Lower lobe of right lung (tissue), 2 donors: ENCODE measurements around the gene NDUFS1. TPM values are rescaled to one million over a fixed set of nuclear protein-coding genes. Genes with fewer than 3 reads are reported as not detected.

ENCODE experiments used
- ATAC-seq, 2 donors: fragments of 200-7000 bp; cut with Tn5 transposase; one replicate each; pipeline ENCODE4 v1.9.1; 2020 to 2022; ENCODE audit warnings: mild to moderate bottlenecking in 2 of 2, moderate library complexity in 2 of 2
- DNase-seq: peaks from one replicate; pipeline ENCODE4 v3.0.0-alpha.2; 2020
- H3K27ac ChIP-seq: fragments of 200-600 bp; one replicate; pipeline ENCODE4 v1.8.0; 2022
- H3K27me3 ChIP-seq: fragments of 200-600 bp; one replicate; pipeline ENCODE4 v1.8.0; 2022; ENCODE audit warnings: low read depth
- H3K36me3 ChIP-seq: fragments of 200-600 bp; one replicate; pipeline ENCODE4 v1.8.0; 2022; ENCODE audit warnings: mild to moderate bottlenecking
- H3K4me1 ChIP-seq: fragments of 200-600 bp; one replicate; pipeline ENCODE4 v1.8.0; 2022
- H3K4me3 ChIP-seq: fragments of 200-600 bp; one replicate; pipeline ENCODE4 v1.8.0; 2022; ENCODE audit warnings: mild to moderate bottlenecking
- H3K9me3 ChIP-seq: fragments of 200-600 bp; one replicate; pipeline ENCODE4 v1.8.0; 2022
- CTCF ChIP-seq: fragments of 200-600 bp; IDR thresholded peaks from one replicate; pipeline ENCODE4 v1.8.0; 2022; ENCODE audit warnings: antibody characterized with exemption, mild to moderate bottlenecking
- intact Hi-C: fragments of 100-400 bp; cut with DNase I; formaldehyde crosslinking; loops from one replicate; pipeline ENCODE4 v1.11.0; 2022
- total RNA-seq: library from RNA; stranded (reverse); fragmentation: NEBNext Ultra II Directional; extraction: Animal tissue kit (Norgen Biotek cat#: 25700); gene quantifications from one replicate; pipeline ENCODE4 v1.2.1, GENCODE V29; 2021
- donor health status: DM: no; HTN: yes; CAD: no; lungs with severe emphysema.

The NDUFS1 gene
- total RNA-seq, 1 donor from 2014 or later = 58.2 TPM

DNA sequence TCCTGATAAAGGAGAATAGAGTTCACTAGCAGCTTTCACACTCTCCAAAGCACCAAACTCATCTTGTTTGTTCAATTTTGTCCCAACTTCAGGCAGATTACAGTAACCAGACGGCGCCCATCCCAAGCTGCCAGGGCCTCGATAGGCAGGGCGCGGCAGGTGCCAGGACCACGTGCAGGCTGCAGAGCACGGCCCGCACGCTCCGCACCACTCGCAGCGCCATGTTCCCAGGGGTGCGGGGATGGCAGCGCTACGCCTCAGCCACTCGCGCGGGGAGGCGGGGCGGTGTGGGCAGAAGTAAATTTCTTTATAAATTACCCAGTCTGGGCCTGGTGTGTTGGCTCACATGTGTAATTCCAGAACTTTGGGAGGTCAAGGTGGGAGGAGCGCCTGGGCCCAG is 43.0 kb downstream of the NDUFS1 start:
- Histone ChIP-seq H3K9me3 (peaks cover 2% of the 10 kb centered on the region), H3K36me3 (peaks cover 30% of the 10 kb centered on the region), H3K4me3 (no peak overlapping the region), H3K27ac (no peak overlapping the region), H3K4me1 (no peaks in the 10 kb centered on the region), H3K27me3 (no peaks in the 10 kb centered on the region)
- ATAC-seq = peak in 1 of 2 donors; percentile 15
- no peak for DNase-seq
- TF ChIP-seq CTCF = no peak
- intact Hi-C loops = no loop called here

DNA sequence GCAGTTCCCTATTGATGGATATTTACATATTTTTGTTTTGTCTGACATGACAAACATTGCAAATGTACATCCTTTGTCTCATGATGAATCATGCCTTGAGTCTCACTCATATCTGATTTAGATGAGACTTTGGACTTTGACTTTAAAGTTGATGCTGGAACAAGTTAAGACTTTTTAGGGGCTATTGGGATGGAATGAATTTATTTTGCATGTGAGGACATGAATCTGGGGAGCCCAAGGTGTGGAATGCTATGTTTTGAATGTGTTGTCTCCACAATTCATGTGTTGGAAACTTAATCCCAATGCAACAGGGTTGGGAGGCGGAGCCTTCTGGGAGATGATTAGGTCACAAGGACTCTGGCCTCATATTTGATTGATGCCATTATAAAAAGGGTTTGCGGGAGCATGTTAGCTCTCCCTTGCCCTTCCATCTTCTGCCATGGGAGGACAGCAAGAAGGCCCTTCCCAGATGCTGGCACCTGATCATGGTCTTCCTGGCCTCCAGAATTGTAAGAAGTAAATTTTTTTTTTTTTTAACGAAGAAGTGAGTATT is 44.1 kb downstream of the NDUFS1 start:
- Histone ChIP-seq H3K4me3 (no peak overlapping the region), H3K9me3 (no peaks in the 10 kb centered on the region), H3K36me3 (peaks cover 18% of the 10 kb centered on the region), H3K4me1 (no peaks in the 10 kb centered on the region), H3K27ac (no peak overlapping the region), H3K27me3 (no peaks in the 10 kb centered on the region)
- intact Hi-C loops = no loop called here
- ATAC-seq = no peak
- no peak for DNase-seq
- no peak for TF ChIP-seq CTCF

DNA sequence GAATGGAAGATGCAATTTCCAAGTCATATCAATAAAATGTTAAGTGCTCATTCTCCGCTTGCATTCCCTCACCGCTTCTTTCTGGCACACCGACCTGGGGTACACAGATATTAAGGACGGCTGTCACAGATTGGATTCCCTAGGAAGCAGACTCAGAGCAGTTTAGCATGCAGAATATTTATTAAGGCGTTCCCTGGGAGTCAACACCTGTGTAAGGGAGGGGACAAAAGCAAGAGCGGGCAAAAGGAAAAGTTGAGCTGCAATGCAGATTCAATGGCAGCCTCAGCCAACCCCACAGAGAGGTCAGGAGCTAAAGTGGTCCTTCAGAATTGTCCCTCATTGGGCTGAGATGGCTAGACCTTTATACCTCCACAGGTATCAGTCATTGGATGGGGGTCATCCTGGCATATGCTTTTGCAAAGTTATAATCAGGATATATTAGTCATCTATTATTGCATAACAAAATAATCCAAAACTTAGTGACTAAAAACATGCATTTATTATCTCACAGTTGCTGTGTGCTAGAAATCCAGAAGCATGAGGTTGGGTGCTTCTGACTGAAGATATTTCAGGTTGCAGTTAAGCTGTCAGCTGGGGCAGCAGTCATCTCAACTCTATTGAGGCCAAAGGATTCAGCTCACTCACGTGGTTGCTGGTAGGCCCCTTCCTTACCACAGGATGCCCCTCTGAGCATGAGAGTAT is 46.2 kb downstream of the NDUFS1 start:
- H3K27me3 ChIP-seq = no peaks in the 10 kb centered on the region
- H3K4me3 ChIP-seq = no peak overlapping the region
- H3K27ac ChIP-seq = no peak overlapping the region
- H3K36me3 ChIP-seq = peaks cover 13% of the 10 kb centered on the region
- ATAC-seq (no peak), DNase-seq (no peak)
- TF ChIP-seq CTCF = no peak
- no peaks in the 10 kb centered on the region for H3K9me3 ChIP-seq
- H3K4me1 ChIP-seq = no peaks in the 10 kb centered on the region
- intact Hi-C loops = no loop called here

- H3K36me3 ChIP-seq = peaks cover 9% of the 10 kb centered on the region
- no peaks in the 10 kb centered on the region for H3K4me1 ChIP-seq
- DNase-seq = no peak
- no peak for TF ChIP-seq CTCF
- intact Hi-C loops = no loop called here
- no peak overlapping the region for H3K4me3 ChIP-seq
- no peaks in the 10 kb centered on the region for H3K27me3 ChIP-seq
- no peak for ATAC-seq
- H3K27ac ChIP-seq = no peak overlapping the region
- no peaks in the 10 kb centered on the region for H3K9me3 ChIP-seq
These were observed 47.1 kb downstream of the NDUFS1 start for GRCh38 chr2:206112108-206112507.

- intact Hi-C loops = no loop called here
- Histone ChIP-seq H3K27ac (no peak overlapping the region), H3K9me3 (no peaks in the 10 kb centered on the region), H3K27me3 (no peaks in the 10 kb centered on the region), H3K36me3 (peaks cover under 1% of the 10 kb centered on the region), H3K4me1 (no peaks in the 10 kb centered on the region), H3K4me3 (no peak overlapping the region)
- TF ChIP-seq CTCF = no peak
- no peak for ATAC-seq
- no peak for DNase-seq
These were observed 50.5 kb downstream of the NDUFS1 start for GRCh38 chr2:206108713-206109112.
